H1 (cell line): ENCODE results near the gene GALNT7. TPM values are rescaled to one million over a fixed set of nuclear protein-coding genes. Genes with fewer than 3 reads are reported as not detected.
A peak's percentile ranks its signal among the peaks of the same experiment; 100 is the strongest.

Experiments
- CTCF ChIA-PET: fragments of 300-600 bp; sonication (Branson Sonifier 250); formaldehyde crosslinking; loops from one replicate; lab custom pipeline; 2021; ENCODE audit not compliant: partially characterized antibody; lab: Charles Lee
- POLR2A ChIA-PET: fragments of 300-600 bp; sonication (Branson Sonifier 250); formaldehyde crosslinking; loops from one replicate; lab custom pipeline; 2021; ENCODE audit warnings: inconsistent platforms; ENCODE audit not compliant: partially characterized antibody; lab: Charles Lee
- DNase-seq, 2 experiments: peaks; one replicate each; pipeline versions ENCODE4 v3.0.0 to v3.0.0-alpha.2; 2010 to 2022; ENCODE audit warnings: low spot score in 2 of 2, low read depth in 1 of 2, mixed read lengths in 1 of 2
- FAIRE-seq: peaks from 2 replicates; lab custom pipeline; 2011; peaks lifted over from hg19 to GRCh38; lab: Jason Lieb, UNC
- H2AFZ ChIP-seq: 2 replicates; pipeline ENCODE4 v1.8.1; 2012; ENCODE audit warnings: low read length, inconsistent platforms
- H2AK5ac ChIP-seq: 2 replicates; pipeline ENCODE4 v1.6.1; 2013; ENCODE audit warnings: low read depth, low read length
- H2BK120ac ChIP-seq: replicated peaks from 2 replicates; pipeline ENCODE3; 2013; ENCODE audit warnings: low read depth, low read length, inconsistent platforms
- H2BK12ac ChIP-seq: 2 replicates; pipeline ENCODE4 v1.6.1; 2013; ENCODE audit warnings: low read depth, low read length
- H2BK15ac ChIP-seq: 2 replicates; pipeline ENCODE4 v1.6.1; 2013; ENCODE audit warnings: low read length
- H2BK20ac ChIP-seq: 2 replicates; pipeline ENCODE4 v1.6.1; 2013; ENCODE audit warnings: low read length
- H2BK5ac ChIP-seq: 2 replicates; pipeline ENCODE4 v1.6.1; 2013; ENCODE audit warnings: low read depth, low read length
- H3K14ac ChIP-seq: 2 replicates; pipeline ENCODE4 v1.6.1; 2013; ENCODE audit warnings: inconsistent platforms; ENCODE audit not compliant: insufficient read length
- H3K18ac ChIP-seq: 2 replicates; pipeline ENCODE4 v1.6.1; 2013; ENCODE audit warnings: low read length; ENCODE audit errors: extremely low read depth
- H3K23ac ChIP-seq: 2 replicates; pipeline ENCODE4 v1.6.1; 2013; ENCODE audit warnings: inconsistent platforms; ENCODE audit not compliant: insufficient read length
- H3K23me2 ChIP-seq: 2 replicates; pipeline ENCODE4 v1.6.1; 2013; ENCODE audit warnings: low read depth, low read length
- H3K27ac ChIP-seq: 2 replicates; pipeline ENCODE4 v1.6.1; 2011; ENCODE audit warnings: low read depth, low read length, inconsistent platforms
- H3K27me3 ChIP-seq, 4 experiments: replicated peaks in 1 of 4; 1 replicate in 1 of 4; 2 replicates in 3 of 4; pipeline versions ENCODE4 v1.6.1 to v1.8.1; 2011 to 2013; ENCODE audit warnings: low read length in 3 of 4, mild to moderate bottlenecking in 3 of 4, inconsistent platforms in 2 of 4, mixed read lengths in 2 of 4, moderate library complexity in 1 of 4; ENCODE audit not compliant: control insufficient read depth in 3 of 4, insufficient read depth in 3 of 4; ENCODE audit errors: extremely low read depth in 1 of 4
- H3K36me3 ChIP-seq, 4 experiments: 2 replicates each; pipeline versions ENCODE4 v1.6.1 to v1.8.1; 2011 to 2013; ENCODE audit warnings: mild to moderate bottlenecking in 4 of 4, low read length in 3 of 4, moderate library complexity in 2 of 4, control low read depth in 1 of 4, inconsistent platforms in 1 of 4; ENCODE audit not compliant: insufficient read depth in 4 of 4, control insufficient read depth in 2 of 4
- H3K4ac ChIP-seq: replicated peaks from 2 replicates; pipeline ENCODE3; 2013; ENCODE audit warnings: low read length, low read depth, mixed read lengths, inconsistent platforms; ENCODE audit not compliant: insufficient read length
- H3K4me1 ChIP-seq, 4 experiments: replicated peaks in 1 of 4; 1 replicate in 1 of 4; 2 replicates in 3 of 4; pipeline versions ENCODE4 v1.6.1 to v1.8.1; 2011 to 2013; ENCODE audit warnings: low read length in 3 of 4, inconsistent platforms in 2 of 4, mixed read lengths in 1 of 4; ENCODE audit not compliant: insufficient read depth in 4 of 4, control insufficient read depth in 3 of 4
- H3K4me2 ChIP-seq, 2 experiments: 2 replicates each; pipeline versions ENCODE4 v1.6.1 to v1.8.1; 2011 to 2013; ENCODE audit warnings: low read depth in 2 of 2, low read length in 2 of 2, control low read depth in 1 of 2, inconsistent platforms in 1 of 2, mild to moderate bottlenecking in 1 of 2; ENCODE audit not compliant: insufficient read depth in 1 of 2
- H3K4me3 ChIP-seq, 4 experiments: fragments of 200-600, 300-600 bp in 1 of 4; sonication (generic), shearing (Covaris generic), sonication (Bioruptor Twin) in 1 of 4; 2 replicates each; pipeline versions ENCODE4 v1.5.1 to v1.8.1; 2011 to 2016; ENCODE audit warnings: low read length in 4 of 4, low read depth in 3 of 4, control low read depth in 2 of 4, inconsistent platforms in 2 of 4, mild to moderate bottlenecking in 2 of 4, mixed read lengths in 1 of 4, moderate library complexity in 1 of 4; ENCODE audit not compliant: insufficient read depth in 2 of 4; ENCODE audit errors: extremely low read depth in 1 of 4
- H3K56ac ChIP-seq: replicated peaks from 2 replicates; pipeline ENCODE3; 2013; ENCODE audit warnings: low read depth, mild to moderate bottlenecking, mixed read lengths, low read length, inconsistent platforms; ENCODE audit not compliant: insufficient read length
- H3K79me1 ChIP-seq: 2 replicates; pipeline ENCODE4 v1.6.1; 2013; ENCODE audit warnings: low read depth, low read length, control low read depth
- H3K79me2 ChIP-seq, 2 experiments: 2 replicates each; pipeline versions ENCODE4 v1.6.1 to v1.8.1; 2012 to 2013; ENCODE audit warnings: low read length in 2 of 2, mild to moderate bottlenecking in 2 of 2, inconsistent platforms in 1 of 2; ENCODE audit not compliant: insufficient read depth in 2 of 2, control insufficient read depth in 1 of 2
- H3K9ac ChIP-seq, 4 experiments: replicated peaks in 1 of 4; 1 replicate in 1 of 4; 2 replicates in 3 of 4; pipeline versions ENCODE4 v1.6.1 to v1.8.1; 2011 to 2013; ENCODE audit warnings: low read depth in 3 of 4, low read length in 3 of 4, control low read depth in 2 of 4, mild to moderate bottlenecking in 2 of 4, moderate library complexity in 2 of 4, inconsistent platforms in 1 of 4; ENCODE audit errors: extremely low read depth in 1 of 4
- H3K9me3 ChIP-seq, 2 experiments: 2 replicates each; pipeline versions ENCODE4 v1.6.1 to v1.8.1; 2012 to 2013; ENCODE audit warnings: mild to moderate bottlenecking in 2 of 2, moderate library complexity in 2 of 2, control low read depth in 1 of 2, inconsistent platforms in 1 of 2, low read depth in 1 of 2, low read length in 1 of 2, mixed read lengths in 1 of 2; ENCODE audit not compliant: insufficient read depth in 2 of 2
- H4K20me1 ChIP-seq, 2 experiments: replicated peaks in 1 of 2; 2 replicates each; pipeline versions ENCODE3 to v1.8.1; 2011 to 2013; ENCODE audit warnings: inconsistent platforms in 2 of 2, low read length in 2 of 2, mild to moderate bottlenecking in 1 of 2; ENCODE audit not compliant: insufficient read depth in 2 of 2, control insufficient read depth in 1 of 2
- H4K5ac ChIP-seq: 2 replicates; pipeline ENCODE4 v1.6.1; 2013; ENCODE audit warnings: low read length, low read depth, mixed read lengths, inconsistent platforms; ENCODE audit not compliant: insufficient read length
- H4K8ac ChIP-seq: 2 replicates; pipeline ENCODE4 v1.8.0; 2013; ENCODE audit warnings: mild to moderate bottlenecking, moderate library complexity, low read length, inconsistent platforms; ENCODE audit not compliant: insufficient read depth; ENCODE audit errors: extremely low read depth
- H4K91ac ChIP-seq: replicated peaks from 2 replicates; pipeline ENCODE3; 2013; ENCODE audit warnings: low read length, mixed read lengths, inconsistent platforms; ENCODE audit not compliant: insufficient read length
- RXRA ChIP-seq: IDR thresholded peaks from 2 replicates; pipeline ENCODE4 v1.6.1; 2011; ENCODE audit warnings: low read depth, mild to moderate bottlenecking, low read length, moderate library complexity; ENCODE audit not compliant: insufficient read depth
- SP4 ChIP-seq: IDR thresholded peaks from 2 replicates; pipeline ENCODE4 v1.6.1; 2012; ENCODE audit warnings: low read length, inconsistent platforms
- WGBS, 2 experiments: shearing (Covaris generic) in 1 of 2; methylation state at CpG; one replicate each; pipeline versions ENCODE4 v1.1.6 to v1.1.7; 2013 to 2015; ENCODE audit warnings: low lambda C conversion rate in 2 of 2, mixed read lengths in 2 of 2, inconsistent platforms in 1 of 2, low coverage in 1 of 2, missing lambda C conversion rate in 1 of 2; ENCODE audit not compliant: insufficient replicate concordance in 2 of 2, insufficient coverage in 1 of 2, insufficient read length in 1 of 2; ENCODE audit errors: extremely low coverage in 1 of 2, missing lambda C conversion rate in 1 of 2; 5-methylcytosine and 5-hydroxymethylcytosine counted together
- polyA plus RNA-seq, 7 experiments: library from polyadenylated mRNA; depleted of rRNA in 3 of 7; stranded (reverse) in 5 of 7; unstranded in 2 of 7; fragments of >200 nt in 5 of 7; fragments of 200-250 nt in 2 of 7; gene quantifications; 1 replicate in 5 of 7; 2 replicates in 1 of 7; 4 replicates in 1 of 7; pipeline versions ENCODE4 v1.2.1 to v1.2.3, GENCODE V29; 2011 to 2013; ENCODE audit warnings: missing spikeins in 2 of 7, mixed read lengths in 2 of 7
- total RNA-seq: library from RNA; stranded (reverse); fragmentation: NEBNext Ultra II Directional; extraction: Animal tissue kit (Norgen Biotek cat#: 25700); gene quantifications from 2 replicates; pipeline ENCODE4 v1.2.1, GENCODE V29; 2021
- TF ChIP-seq, protein P1 (sequence below), 3 experiments: IDR thresholded peaks; 1 replicate in 2 of 3; 2 replicates in 1 of 3; pipeline versions ENCODE4 v1.5.1 to v1.6.1; 2011; ENCODE audit warnings: low read length in 3 of 3, mild to moderate bottlenecking in 3 of 3, inconsistent platforms in 2 of 3, low read depth in 1 of 3, moderate library complexity in 1 of 3; ENCODE audit not compliant: insufficient read depth in 1 of 3; ENCODE audit errors: control extremely low read depth in 1 of 3

The GALNT7 gene
- total and polyA plus RNA-seq, 2 of the 8 experiments (the other 6 are each of a cell fraction or from before 2014, with no cell fraction given) = 22.4 to 85.5 TPM

DNA sequence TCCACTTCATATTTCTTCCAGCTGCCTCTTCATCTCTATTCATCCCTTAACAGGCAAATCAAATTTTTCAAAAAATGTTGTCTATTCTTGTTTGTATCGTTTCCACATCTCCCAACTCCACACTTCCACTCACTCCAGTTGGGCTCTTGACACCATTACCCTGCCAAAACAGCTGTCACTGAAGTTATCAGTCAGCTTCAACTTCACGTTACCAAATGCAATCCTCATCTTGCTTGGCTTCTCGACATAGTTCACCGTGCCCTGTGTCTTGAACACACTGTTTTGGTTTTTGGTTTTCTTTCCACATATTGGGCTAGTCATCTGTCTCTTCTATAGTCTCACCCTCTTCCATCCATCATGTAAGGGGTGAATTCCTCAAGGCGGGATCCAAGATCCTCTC lies 65.2 kb downstream of the GALNT7 start:
- peaks cover 6% of the 10 kb centered on the region for H3K79me1 ChIP-seq
- H2BK120ac ChIP-seq = no peak overlapping the region
- no peak overlapping the region for H2BK12ac ChIP-seq
- no peak overlapping the region for H3K4me3 ChIP-seq
- H3K56ac ChIP-seq = no peak overlapping the region
- H2BK5ac ChIP-seq = 0 out of 2 replicates have a peak overlapping the region, but pooled peaks have one; percentile 15
- 95% methylated on average over 5 of the region's 5 CpGs; no CpG with 5 or more reads in 1 of the 2 experiments for WGBS, 2 experiments
- no peak overlapping the region for H4K8ac ChIP-seq
- no peak overlapping the region for H2BK15ac ChIP-seq
- no peak overlapping the region for H2AFZ ChIP-seq
- H3K4ac ChIP-seq = no peak overlapping the region
- no peak overlapping the region for H3K4me2 ChIP-seq
- H3K4me1 ChIP-seq = peaks cover 2 to 12% (median 9%) of the 10 kb centered on the region in 4 experiments; a peak in 6 of 7 replicates
- H4K5ac ChIP-seq = no peak overlapping the region
- POLR2A ChIA-PET = interaction anchor here (1.2 kb wide), 1 partner anchor 99 kb away, joined by 3 read pairs; no protein-coding TSS in a partner anchor
- no peak overlapping the region for H3K23ac ChIP-seq
- no peaks in the 10 kb centered on the region for H3K9me3 ChIP-seq
- no peaks in the 10 kb centered on the region for H4K20me1 ChIP-seq
- H4K91ac ChIP-seq = no peak overlapping the region
- H3K79me2 ChIP-seq = peaks cover 0 to 97% of the 10 kb centered on the region in 2 experiments; a peak in 3 of 4 replicates
- CTCF ChIA-PET = interaction anchor here (0.6 to 2.2 kb wide), 4 partner anchors 24 to 63 kb away, joined by 3 to 6 read pairs (median 3); no protein-coding TSS in a partner anchor
- no peaks in the 10 kb centered on the region for H3K27me3 ChIP-seq
- peaks cover 0 to 6% (median 0%) of the 10 kb centered on the region in 4 experiments; a peak in 2 of 8 replicates for H3K36me3 ChIP-seq
- FAIRE-seq = no peak
- no peak overlapping the region for H3K9ac ChIP-seq
- no peak overlapping the region for H3K27ac ChIP-seq
- no peak overlapping the region for H3K14ac ChIP-seq
- no peak overlapping the region; the same call in 1 of the 2 replicates for H2AK5ac ChIP-seq
- DNase-seq = no peak
- no peaks in the 10 kb centered on the region for H3K23me2 ChIP-seq
- no peak overlapping the region for H2BK20ac ChIP-seq
- H3K18ac ChIP-seq = no peak overlapping the region
- TF ChIP-seq RXRA (no peak), SP4 (no peak)
- TF ChIP-seq, protein P1, sequence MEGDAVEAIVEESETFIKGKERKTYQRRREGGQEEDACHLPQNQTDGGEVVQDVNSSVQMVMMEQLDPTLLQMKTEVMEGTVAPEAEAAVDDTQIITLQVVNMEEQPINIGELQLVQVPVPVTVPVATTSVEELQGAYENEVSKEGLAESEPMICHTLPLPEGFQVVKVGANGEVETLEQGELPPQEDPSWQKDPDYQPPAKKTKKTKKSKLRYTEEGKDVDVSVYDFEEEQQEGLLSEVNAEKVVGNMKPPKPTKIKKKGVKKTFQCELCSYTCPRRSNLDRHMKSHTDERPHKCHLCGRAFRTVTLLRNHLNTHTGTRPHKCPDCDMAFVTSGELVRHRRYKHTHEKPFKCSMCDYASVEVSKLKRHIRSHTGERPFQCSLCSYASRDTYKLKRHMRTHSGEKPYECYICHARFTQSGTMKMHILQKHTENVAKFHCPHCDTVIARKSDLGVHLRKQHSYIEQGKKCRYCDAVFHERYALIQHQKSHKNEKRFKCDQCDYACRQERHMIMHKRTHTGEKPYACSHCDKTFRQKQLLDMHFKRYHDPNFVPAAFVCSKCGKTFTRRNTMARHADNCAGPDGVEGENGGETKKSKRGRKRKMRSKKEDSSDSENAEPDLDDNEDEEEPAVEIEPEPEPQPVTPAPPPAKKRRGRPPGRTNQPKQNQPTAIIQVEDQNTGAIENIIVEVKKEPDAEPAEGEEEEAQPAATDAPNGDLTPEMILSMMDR (IDR thresholded peaks at IDR 0.05; ENCODE audit: control extremely low read depth in 1 of 3, insufficient read depth in 1 of 3, low read depth in 1 of 3, low read length in 3 of 3) = no peak
